Peyer's patch (tissue), 4 donors: ENCODE data around the gene DYTN.

Experiments
- POLR2A ChIP-seq, 2 donors: fragments of 450-650 bp; IDR thresholded peaks; one replicate each; pipeline ENCODE4 v1.5.1; 2017; ENCODE audit warnings: antibody characterized with exemption in 2 of 2, mild to moderate bottlenecking in 2 of 2, moderate library complexity in 2 of 2
- TF ChIP-seq, protein P1 (sequence below), 6 experiments: fragments of 450-650 bp in 4 of 6; fragments of 200-600 bp in 2 of 6; sonication (generic) in 1 of 6; IDR thresholded peaks; one replicate each; pipeline ENCODE4 v1.5.1; 2017 to 2019; ENCODE audit warnings: antibody characterized with exemption in 6 of 6, mild to moderate bottlenecking in 3 of 6, moderate library complexity in 1 of 6

DNA sequence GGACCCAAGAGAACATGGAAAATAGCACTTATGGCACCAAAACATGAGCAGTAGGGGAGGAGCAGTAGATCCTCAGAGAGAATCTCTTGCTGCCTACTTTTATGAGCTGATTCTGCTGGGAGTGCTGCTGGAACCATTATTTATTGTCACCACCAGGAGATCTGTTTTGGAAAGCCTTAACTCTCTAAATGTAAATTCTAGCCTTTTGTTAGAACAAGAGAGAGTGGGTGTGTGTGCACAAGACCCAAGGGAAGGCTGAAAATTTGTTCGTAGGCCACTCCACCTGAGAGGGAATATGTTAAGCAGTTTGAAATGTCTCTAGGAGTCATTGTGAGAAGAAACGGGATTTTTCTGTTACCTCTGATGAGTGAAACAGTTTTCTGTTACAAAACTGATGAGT is 92.1 kb downstream of the DYTN start:
- TF ChIP-seq, protein P1, sequence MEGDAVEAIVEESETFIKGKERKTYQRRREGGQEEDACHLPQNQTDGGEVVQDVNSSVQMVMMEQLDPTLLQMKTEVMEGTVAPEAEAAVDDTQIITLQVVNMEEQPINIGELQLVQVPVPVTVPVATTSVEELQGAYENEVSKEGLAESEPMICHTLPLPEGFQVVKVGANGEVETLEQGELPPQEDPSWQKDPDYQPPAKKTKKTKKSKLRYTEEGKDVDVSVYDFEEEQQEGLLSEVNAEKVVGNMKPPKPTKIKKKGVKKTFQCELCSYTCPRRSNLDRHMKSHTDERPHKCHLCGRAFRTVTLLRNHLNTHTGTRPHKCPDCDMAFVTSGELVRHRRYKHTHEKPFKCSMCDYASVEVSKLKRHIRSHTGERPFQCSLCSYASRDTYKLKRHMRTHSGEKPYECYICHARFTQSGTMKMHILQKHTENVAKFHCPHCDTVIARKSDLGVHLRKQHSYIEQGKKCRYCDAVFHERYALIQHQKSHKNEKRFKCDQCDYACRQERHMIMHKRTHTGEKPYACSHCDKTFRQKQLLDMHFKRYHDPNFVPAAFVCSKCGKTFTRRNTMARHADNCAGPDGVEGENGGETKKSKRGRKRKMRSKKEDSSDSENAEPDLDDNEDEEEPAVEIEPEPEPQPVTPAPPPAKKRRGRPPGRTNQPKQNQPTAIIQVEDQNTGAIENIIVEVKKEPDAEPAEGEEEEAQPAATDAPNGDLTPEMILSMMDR (IDR thresholded peaks at IDR 0.05), result no peak
- no peak for TF ChIP-seq POLR2A (IDR thresholded peaks at IDR 0.05)
